ENCODE data around the gene GOLGA6C. TPM values are rescaled to one million over a fixed set of nuclear protein-coding genes. Genes with fewer than 3 reads are reported as not detected.
"Not testable (repeated sequence)": the region's sequence is repeated elsewhere in the genome, so short reads cannot be mapped to it uniquely, and the experiment has no call there.

The GOLGA6C gene
- total and polyA plus RNA-seq, 8 donors = not detected

- WGBS, 5 donors = 67 to 78% (median 77%) methylated on average over 5 of the region's 5 CpGs
- H3K27me3 ChIP-seq = no peaks in the 10 kb centered on the region
These were observed 56.6 kb downstream of the GOLGA6C start for GRCh38 chr15:75314552-75315290.

DNA sequence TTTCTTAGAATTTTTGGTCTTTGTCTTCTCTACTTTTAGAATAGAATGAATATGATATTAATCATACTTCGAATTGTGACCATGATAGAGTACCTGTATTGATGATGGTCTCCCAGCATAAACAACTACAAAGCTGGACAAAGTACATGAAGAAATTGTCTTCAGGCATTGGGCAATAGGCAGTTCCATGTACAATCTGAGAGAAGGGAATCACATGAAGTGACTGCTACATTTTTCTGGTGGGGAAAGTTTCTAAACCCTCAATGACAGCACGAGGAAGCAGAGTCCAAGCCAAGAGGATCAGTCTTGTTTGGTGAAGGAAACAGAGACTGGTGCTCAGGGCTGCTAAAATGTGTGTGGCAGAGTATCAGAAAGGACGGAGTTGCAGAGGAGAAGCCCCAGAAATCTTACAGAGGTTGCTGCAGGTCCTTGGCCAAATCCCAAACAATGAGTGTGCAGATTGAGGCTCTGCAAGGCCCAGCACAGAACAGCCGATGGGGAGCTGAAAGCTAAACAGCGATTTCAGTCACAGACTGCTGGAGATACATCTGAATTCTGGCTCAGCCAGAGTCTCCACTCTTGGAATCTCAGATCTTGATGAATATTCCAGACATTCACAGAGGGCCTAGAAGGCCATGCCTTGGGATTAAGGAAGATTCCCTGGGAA is 61.2 kb downstream of the GOLGA6C start:
- H3K4me1 ChIP-seq; H3K9me3 ChIP-seq; H3K36me3 ChIP-seq; H3K4me3 ChIP-seq; intact Hi-C loops (cut with DNase I; ENCODE audit: low total_unique reads); H3K27ac ChIP-seq; H3K27me3 ChIP-seq; DNase-seq: not testable (repeated sequence)
- WGBS, 5 donors = 79 to 87% (median 86%) methylated on average over 5 of the region's 5 CpGs

More at GRCh38 chr15:75314552-75315290, 56.6 kb downstream of the GOLGA6C start:
- H3K4me1 ChIP-seq = no peaks in the 10 kb centered on the region
- TF ChIP-seq POLR2A (IDR thresholded peaks at IDR 0.05) (no peak), POLR2AphosphoS5 (IDR thresholded peaks at IDR 0.05) (no peak), EP300 (IDR thresholded peaks at IDR 0.05) (no peak)
- TF ChIP-seq, protein P1, sequence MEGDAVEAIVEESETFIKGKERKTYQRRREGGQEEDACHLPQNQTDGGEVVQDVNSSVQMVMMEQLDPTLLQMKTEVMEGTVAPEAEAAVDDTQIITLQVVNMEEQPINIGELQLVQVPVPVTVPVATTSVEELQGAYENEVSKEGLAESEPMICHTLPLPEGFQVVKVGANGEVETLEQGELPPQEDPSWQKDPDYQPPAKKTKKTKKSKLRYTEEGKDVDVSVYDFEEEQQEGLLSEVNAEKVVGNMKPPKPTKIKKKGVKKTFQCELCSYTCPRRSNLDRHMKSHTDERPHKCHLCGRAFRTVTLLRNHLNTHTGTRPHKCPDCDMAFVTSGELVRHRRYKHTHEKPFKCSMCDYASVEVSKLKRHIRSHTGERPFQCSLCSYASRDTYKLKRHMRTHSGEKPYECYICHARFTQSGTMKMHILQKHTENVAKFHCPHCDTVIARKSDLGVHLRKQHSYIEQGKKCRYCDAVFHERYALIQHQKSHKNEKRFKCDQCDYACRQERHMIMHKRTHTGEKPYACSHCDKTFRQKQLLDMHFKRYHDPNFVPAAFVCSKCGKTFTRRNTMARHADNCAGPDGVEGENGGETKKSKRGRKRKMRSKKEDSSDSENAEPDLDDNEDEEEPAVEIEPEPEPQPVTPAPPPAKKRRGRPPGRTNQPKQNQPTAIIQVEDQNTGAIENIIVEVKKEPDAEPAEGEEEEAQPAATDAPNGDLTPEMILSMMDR (IDR thresholded peaks at IDR 0.05) = no peak
- DNase-seq = no peak
- no peak overlapping the region for H3K27ac ChIP-seq
- no peaks in the 10 kb centered on the region for H3K36me3 ChIP-seq
- intact Hi-C loops (cut with DNase I; ENCODE audit: low total_unique reads) = no loop called here
- no peaks in the 10 kb centered on the region for H3K9me3 ChIP-seq
- no peak overlapping the region for H3K4me3 ChIP-seq

Small RNA genes lying within 50 kb of the gene (small RNA-seq; reads per million reads assigned to genes)
- gene AC068338.1 (0 reads per million in 4 donors), gene RN7SL327P (0 reads per million in 4 donors), gene RN7SL489P (0 reads per million in 4 donors)

Other genes starting within 250 kb of the GOLGA6C start
- gene PPCDC, start 234.7 kb upstream of the GOLGA6C start, total RNA-seq = 10 to 100 TPM in 4 of 5 donors, 1 to 10 TPM in 1; 3.2 to 74.1 (median 35.7) TPM
- gene PPCDC, start 234.7 kb upstream of the GOLGA6C start, polyA plus RNA-seq = 10 to 100 TPM; 19.7 to 24.6 (median 21.0) TPM
- 10 to 100 TPM in 4 of 5 donors, 1 to 10 TPM in 1; 3.1 to 29.1 (median 15.2) TPM for gene C15orf39, start 56.5 kb upstream of the GOLGA6C start, total RNA-seq
- gene C15orf39, start 56.5 kb upstream of the GOLGA6C start, polyA plus RNA-seq = 1 to 10 TPM; 6.4 to 7.5 (median 7.2) TPM
- gene GOLGA6D, start 24.5 kb downstream of the GOLGA6C start, total RNA-seq = under 1 TPM in 1 of 5 donors, not detected in 4; 0.18 TPM
- under 1 TPM in 1 of 3 donors, not detected in 2; 0.03 TPM for gene GOLGA6D, start 24.5 kb downstream of the GOLGA6C start, polyA plus RNA-seq
- gene COMMD4, start 77.7 kb downstream of the GOLGA6C start, total RNA-seq = 100 to 1,000 TPM in 1 of 5 donors, 10 to 100 TPM in 4; 38.5 to 183 (median 61.7) TPM
- 100 to 1,000 TPM; 102 to 130 (median 123) TPM for gene COMMD4, start 77.7 kb downstream of the GOLGA6C start, polyA plus RNA-seq
- gene NEIL1, start 88.7 kb downstream of the GOLGA6C start, total RNA-seq = 100 to 1,000 TPM in 3 of 5 donors, 10 to 100 TPM in 2; 22.2 to 793 (median 111) TPM
- 10 to 100 TPM; 18.2 to 38.6 (median 23.5) TPM for gene NEIL1, start 88.7 kb downstream of the GOLGA6C start, polyA plus RNA-seq
- gene MAN2C1, start 110.3 kb downstream of the GOLGA6C start, total RNA-seq = 100 to 1,000 TPM; 256 to 629 (median 539) TPM
- gene MAN2C1, start 110.3 kb downstream of the GOLGA6C start, polyA plus RNA-seq = 100 to 1,000 TPM; 103 to 143 (median 135) TPM
- 10 to 100 TPM; 22.0 to 61.9 (median 39.7) TPM for gene SIN3A, start 193.4 kb downstream of the GOLGA6C start, total RNA-seq
- gene SIN3A, start 193.4 kb downstream of the GOLGA6C start, polyA plus RNA-seq = 10 to 100 TPM in 1 of 3 donors, 1 to 10 TPM in 2; 8.4 to 10.7 (median 9.7) TPM